Peyer's patch (tissue), 4 donors: Measurements from ENCODE around the gene PDE4D.

Experiments
- CTCF ChIP-seq, 6 experiments: fragments of 450-650 bp in 4 of 6; fragments of 200-600 bp in 2 of 6; sonication (generic) in 1 of 6; IDR thresholded peaks; one replicate each; pipeline ENCODE4 v1.5.1; 2017 to 2019; ENCODE audit warnings: antibody characterized with exemption in 6 of 6, mild to moderate bottlenecking in 3 of 6, moderate library complexity in 1 of 6
- POLR2A ChIP-seq, 2 donors: fragments of 450-650 bp; IDR thresholded peaks; one replicate each; pipeline ENCODE4 v1.5.1; 2017; ENCODE audit warnings: antibody characterized with exemption in 2 of 2, mild to moderate bottlenecking in 2 of 2, moderate library complexity in 2 of 2

- TF ChIP-seq CTCF (IDR thresholded peaks at IDR 0.05) (no peak), POLR2A (IDR thresholded peaks at IDR 0.05) (no peak)
Measured at GRCh38 chr5:59416026-59416425, 477.5 kb downstream of the PDE4D start.
